Measurements from ENCODE around the gene MCAT.

The MCAT gene

GRCh38 chr22:43142880-43143562, at the start of gene MCAT:
MCAT (minus strand) TSS chr22:43143398; CDS start chr22:43143348, 50 bp downstream.
- peak; percentile 95 for FAIRE-seq

GRCh38 chr22:43191831-43192230, 48.6 kb upstream of the MCAT start:
- no peak for FAIRE-seq
- DNase-seq (ENCODE audit: extremely low spot score, insufficient read length, low read depth) = no peak

More at GRCh38 chr22:43142880-43143562, at the start of gene MCAT:
- DNase-seq (ENCODE audit: extremely low spot score, insufficient read length, low read depth) = peak; percentile 86

- FAIRE-seq = no peak
- no peak for DNase-seq (ENCODE audit: extremely low spot score, insufficient read length, low read depth)
These were observed 45.8 kb upstream of the MCAT start for GRCh38 chr22:43188829-43189545.

GRCh38 chr22:43187171-43188099, 44.2 kb upstream of the MCAT start:
- FAIRE-seq (peak; percentile 98), DNase-seq (ENCODE audit: extremely low spot score, insufficient read length, low read depth) (peak; percentile 95)

GRCh38 chr22:43186272-43187170, 43.3 kb upstream of the MCAT start, which contains the start of gene TTLL12:
TTLL12 (minus strand) TSS chr22:43187134; CDS start chr22:43187069, 65 bp downstream.
- peak; percentile 39 for FAIRE-seq
- DNase-seq (ENCODE audit: extremely low spot score, insufficient read length, low read depth) = peak; percentile 68

GRCh38 chr22:43185860-43186261, 42.7 kb upstream of the MCAT start:
- FAIRE-seq (no peak), DNase-seq (ENCODE audit: extremely low spot score, insufficient read length, low read depth) (no peak)

GRCh38 chr22:43183496-43184277, 40.5 kb upstream of the MCAT start:
- FAIRE-seq = no peak
- DNase-seq (ENCODE audit: extremely low spot score, insufficient read length, low read depth) = no peak

GRCh38 chr22:43182726-43183125, 39.5 kb upstream of the MCAT start:
- DNase-seq (ENCODE audit: extremely low spot score, insufficient read length, low read depth) (no peak), FAIRE-seq (no peak)

GRCh38 chr22:43182118-43182517, 38.9 kb upstream of the MCAT start:
- no peak for FAIRE-seq
- DNase-seq (ENCODE audit: extremely low spot score, insufficient read length, low read depth) = no peak

GRCh38 chr22:43181321-43182076, 38.3 kb upstream of the MCAT start:
- FAIRE-seq = no peak
- DNase-seq (ENCODE audit: extremely low spot score, insufficient read length, low read depth) = no peak

- DNase-seq (ENCODE audit: extremely low spot score, insufficient read length, low read depth) = no peak
- FAIRE-seq = no peak
These were observed 37.5 kb upstream of the MCAT start for GRCh38 chr22:43180670-43181069.

GRCh38 chr22:43179911-43180195, 36.7 kb upstream of the MCAT start:
- DNase-seq (ENCODE audit: extremely low spot score, insufficient read length, low read depth) (no peak), FAIRE-seq (no peak)

- no peak for FAIRE-seq
- DNase-seq (ENCODE audit: extremely low spot score, insufficient read length, low read depth) = no peak
These were observed 36.1 kb upstream of the MCAT start for GRCh38 chr22:43179146-43179910.

GRCh38 chr22:43177479-43177878, 34.3 kb upstream of the MCAT start:
- FAIRE-seq = no peak
- no peak for DNase-seq (ENCODE audit: extremely low spot score, insufficient read length, low read depth)

- FAIRE-seq = no peak
- no peak for DNase-seq (ENCODE audit: extremely low spot score, insufficient read length, low read depth)
These were observed 32.9 kb upstream of the MCAT start for GRCh38 chr22:43176090-43176489.

GRCh38 chr22:43174941-43175531, 31.8 kb upstream of the MCAT start:
- no peak for DNase-seq (ENCODE audit: extremely low spot score, insufficient read length, low read depth)
- FAIRE-seq = no peak
